Spleen (tissue), 11 donors: ENCODE results near the gene MREG. TPM values are rescaled to one million over a fixed set of nuclear protein-coding genes. Genes with fewer than 3 reads are reported as not detected.

Source experiments
- DNase-seq: peaks from one replicate; pipeline ENCODE4 v3.0.0-alpha.2; 2020
- H3K27ac ChIP-seq, 8 donors: fragments of 200-600 bp; sonication (generic) in 7 of 8; 1 replicate in 4 of 8; 2 replicates in 4 of 8; pipeline versions ENCODE4 v1.5.0 to v1.8.0; 2016 to 2021; ENCODE audit warnings: inconsistent platforms in 4 of 8, mild to moderate bottlenecking in 4 of 8, moderate library complexity in 1 of 8
- H3K27me3 ChIP-seq, 7 donors: fragments of 200-600 bp; sonication (generic) in 6 of 7; replicated peaks in 1 of 7; 1 replicate in 4 of 7; 2 replicates in 3 of 7; pipeline versions ENCODE4 v1.5.0 to v1.8.0; 2016 to 2021; ENCODE audit warnings: inconsistent platforms in 3 of 7, mild to moderate bottlenecking in 1 of 7
- H3K36me3 ChIP-seq, 6 donors: fragments of 200-600 bp; sonication (generic) in 5 of 6; 1 replicate in 4 of 6; 2 replicates in 2 of 6; pipeline versions ENCODE4 v1.5.0 to v1.8.0; 2016 to 2021; ENCODE audit warnings: inconsistent platforms in 2 of 6
- H3K4me1 ChIP-seq, 6 donors: fragments of 200-600 bp; sonication (generic) in 5 of 6; 1 replicate in 3 of 6; 2 replicates in 3 of 6; pipeline versions ENCODE4 v1.5.0 to v1.8.0; 2016 to 2021; ENCODE audit warnings: inconsistent platforms in 3 of 6
- H3K4me3 ChIP-seq, 8 donors: fragments of 200-600 bp; sonication (generic) in 7 of 8; 1 replicate in 4 of 8; 2 replicates in 4 of 8; pipeline versions ENCODE4 v1.5.0 to v1.8.0; 2016 to 2021; ENCODE audit warnings: inconsistent platforms in 4 of 8, mild to moderate bottlenecking in 4 of 8, moderate library complexity in 2 of 8
- H3K9me3 ChIP-seq, 8 donors: fragments of 200-600 bp; sonication (generic) in 7 of 8; 1 replicate in 4 of 8; 2 replicates in 4 of 8; pipeline versions ENCODE4 v1.5.0 to v1.8.0; 2016 to 2021; ENCODE audit warnings: inconsistent platforms in 4 of 8
- CTCF ChIP-seq, 11 experiments: fragments of 200-600 bp in 7 of 11; fragments of 450-650 bp in 4 of 11; sonication (generic) in 4 of 11; IDR thresholded peaks in 8 of 11; conservative IDR thresholded peaks in 3 of 11; 1 replicate in 7 of 11; 2 replicates in 4 of 11; pipeline versions ENCODE4 v1.4.0 to v1.8.0; 2016 to 2021; ENCODE audit warnings: antibody characterized with exemption in 11 of 11, inconsistent platforms in 4 of 11, mild to moderate bottlenecking in 1 of 11
- POLR2A ChIP-seq, 3 donors: fragments of 450-650 bp; IDR thresholded peaks; one replicate each; pipeline ENCODE4 v1.5.1; 2017; ENCODE audit warnings: antibody characterized with exemption in 3 of 3, mild to moderate bottlenecking in 1 of 3
- POLR2AphosphoS5 ChIP-seq, 3 donors: sonication (generic); formaldehyde crosslinking; IDR thresholded peaks; one replicate each; pipeline ENCODE4 v1.5.1; 2017; ENCODE audit warnings: antibody characterized with exemption in 3 of 3
- WGBS, 5 donors: extraction: QIAGEN DNeasy Blood & Tissue Kit in 3 of 5; methylation state at CpG; one replicate each; pipeline versions ENCODE4 v1.1.5 to v1.1.7; 2013 to 2018; 5-methylcytosine and 5-hydroxymethylcytosine counted together
- intact Hi-C: fragments of 100-400 bp; cut with DNase I; formaldehyde crosslinking; loops from one replicate; pipeline ENCODE4 v1.15.0; 2023; ENCODE audit warnings: low total_unique reads
- polyA plus RNA-seq, 3 donors: library from polyadenylated mRNA; stranded (reverse); fragments of 200-250 nt; gene quantifications; one replicate each; pipeline ENCODE4 v1.2.1, GENCODE V29; 2013
- total RNA-seq, 7 donors: library from RNA; depleted of rRNA in 3 of 7; stranded (reverse); fragments of >200 nt in 3 of 7; fragmentation: NEBNext Ultra II Directional in 4 of 7; extraction: Animal tissue kit (Norgen Biotek cat#: 25700) in 4 of 7; gene quantifications; one replicate each; pipeline versions ENCODE4 v1.1.0 to v1.2.1, GENCODE V29; 2016 to 2021
- donor health status: healthy with polysubstance abuse.
- donor health status: DM: no; HTN: no; CAD: no; lungs with moderate emphysema.
- donor health status: DM: no; HTN: no; CAD: no.
- donor health status: Bipolar disorder and iron deficiency.
- donor health status: healthy.
- donor health status: DM: no; HTN: no; CAD: no.
- donor health status: DM: yes; HTN: yes; CAD: no.

Gene MREG
- total and polyA plus RNA-seq, 10 donors = 4.5 to 8.3 (median 6.6) TPM

GRCh38 chr2:215985257-215985656 is 28.1 kb downstream of the MREG start:
- H3K27me3 ChIP-seq = no peaks in the 10 kb centered on the region
- no peak for TF ChIP-seq POLR2A (IDR thresholded peaks at IDR 0.05)
- TF ChIP-seq CTCF (IDR thresholded peaks at IDR 0.05 in 8 of 11, conservative IDR thresholded peaks at IDR 0.05 in 3 of 11) = no peak
- TF ChIP-seq POLR2AphosphoS5 (IDR thresholded peaks at IDR 0.05) = no peak
- peaks cover 0 to 18% (median 2%) of the 10 kb centered on the region in 8 donors for H3K9me3 ChIP-seq
- WGBS, 5 donors = 81 to 96% (median 89%) methylated on average over 1 of the region's 1 CpG
- DNase-seq = no peak
- H3K4me3 ChIP-seq = no peak overlapping the region
- no peak overlapping the region for H3K27ac ChIP-seq
- intact Hi-C loops = no loop called here
- peaks cover 0 to 1% (median 0%) of the 10 kb centered on the region in 6 donors for H3K4me1 ChIP-seq
- peaks cover 0 to 21% (median 0%) of the 10 kb centered on the region in 6 donors for H3K36me3 ChIP-seq

- Histone ChIP-seq H3K4me3 (no peak overlapping the region), H3K27me3 (no peaks in the 10 kb centered on the region), H3K9me3 (peaks cover 0 to 14% (median 0%) of the 10 kb centered on the region in 8 donors), H3K27ac (no peak overlapping the region), H3K4me1 (peaks cover 0 to 6% (median 0%) of the 10 kb centered on the region in 6 donors), H3K36me3 (peaks cover 0 to 26% (median 0%) of the 10 kb centered on the region in 6 donors)
- no peak for TF ChIP-seq CTCF (IDR thresholded peaks at IDR 0.05 in 8 of 11, conservative IDR thresholded peaks at IDR 0.05 in 3 of 11)
- no peak for TF ChIP-seq POLR2A (IDR thresholded peaks at IDR 0.05)
- TF ChIP-seq POLR2AphosphoS5 (IDR thresholded peaks at IDR 0.05) = no peak
- 84 to 94% (median 88%) methylated on average over 2 of the region's 2 CpGs for WGBS, 5 donors
- DNase-seq = no peak
- intact Hi-C loops = no loop called here
These were observed 28.7 kb downstream of the MREG start for GRCh38 chr2:215984661-215985060.

GRCh38 chr2:215983581-215984351 is 29.6 kb downstream of the MREG start:
- no peaks in the 10 kb centered on the region for H3K27me3 ChIP-seq
- H3K9me3 ChIP-seq = peaks cover 0 to 8% (median 0%) of the 10 kb centered on the region in 8 donors
- H3K36me3 ChIP-seq = peaks cover 0 to 22% (median 0%) of the 10 kb centered on the region in 6 donors
- no peak for DNase-seq
- 70 to 84% (median 77%) methylated on average over 2 of the region's 2 CpGs for WGBS, 5 donors
- peaks cover 0 to 6% (median 0%) of the 10 kb centered on the region in 6 donors for H3K4me1 ChIP-seq
- no peak overlapping the region for H3K27ac ChIP-seq
- intact Hi-C loops = no loop called here
- H3K4me3 ChIP-seq = no peak overlapping the region
- TF ChIP-seq CTCF (IDR thresholded peaks at IDR 0.05 in 8 of 11, conservative IDR thresholded peaks at IDR 0.05 in 3 of 11) (no peak), POLR2A (IDR thresholded peaks at IDR 0.05) (no peak), POLR2AphosphoS5 (IDR thresholded peaks at IDR 0.05) (no peak)

- DNase-seq = no peak
- H3K27me3 ChIP-seq = no peaks in the 10 kb centered on the region
- no peak overlapping the region for H3K27ac ChIP-seq
- peaks cover 0 to 6% (median 0%) of the 10 kb centered on the region in 6 donors for H3K4me1 ChIP-seq
- TF ChIP-seq POLR2A (IDR thresholded peaks at IDR 0.05) = no peak
- no peak for TF ChIP-seq POLR2AphosphoS5 (IDR thresholded peaks at IDR 0.05)
- TF ChIP-seq CTCF (IDR thresholded peaks at IDR 0.05 in 8 of 11, conservative IDR thresholded peaks at IDR 0.05 in 3 of 11) = no peak
- H3K9me3 ChIP-seq = peaks cover 0 to 8% (median 0%) of the 10 kb centered on the region in 8 donors
- peaks cover 0 to 11% (median 0%) of the 10 kb centered on the region in 6 donors for H3K36me3 ChIP-seq
- intact Hi-C loops = no loop called here
- WGBS, 5 donors = 65 to 86% (median 82%) methylated on average over 6 of the region's 6 CpGs
- no peak overlapping the region for H3K4me3 ChIP-seq
These were observed 30.9 kb downstream of the MREG start for GRCh38 chr2:215982465-215982875.
